ENCODE measurements around the gene TRIM54.

Gene TRIM54

GRCh38 chr2:27353762-27354596 is 71.8 kb downstream of the TRIM54 start:
- Histone ChIP-seq H3K27ac (ENCODE audit: insufficient read depth, low read depth, low read length, poor library complexity, severe bottlenecking) (no peak overlapping the region), H3K9me3 (ENCODE audit: control insufficient read depth, low read length) (no peaks in the 10 kb centered on the region), H3K36me3 (ENCODE audit: control insufficient read depth, insufficient read depth, low read length) (peaks cover 6% of the 10 kb centered on the region), H3K4me3 (ENCODE audit: insufficient read depth, low read depth, low read length) (no peak overlapping the region), H3K4me1 (ENCODE audit: control insufficient read depth, insufficient read depth, low read length) (peaks cover 4% of the 10 kb centered on the region), H3K27me3 (ENCODE audit: control insufficient read depth, insufficient read depth, low read length, poor library complexity, severe bottlenecking) (no peaks in the 10 kb centered on the region)
- WGBS, 2 experiments: 92 to 94% methylated on average over 7 of the region's 7 CpGs

- no peaks in the 10 kb centered on the region for H3K27me3 ChIP-seq (ENCODE audit: control insufficient read depth, insufficient read depth, low read length, poor library complexity, severe bottlenecking)
- no peak overlapping the region for H3K4me3 ChIP-seq (ENCODE audit: insufficient read depth, low read depth, low read length)
- H3K27ac ChIP-seq (ENCODE audit: insufficient read depth, low read depth, low read length, poor library complexity, severe bottlenecking): no peak overlapping the region
- H3K36me3 ChIP-seq (ENCODE audit: control insufficient read depth, insufficient read depth, low read length): peaks cover 6% of the 10 kb centered on the region
- peaks cover 4% of the 10 kb centered on the region for H3K4me1 ChIP-seq (ENCODE audit: control insufficient read depth, insufficient read depth, low read length)
- 95 to 97% methylated on average over 7 of the region's 7 CpGs for WGBS, 2 experiments
- no peaks in the 10 kb centered on the region for H3K9me3 ChIP-seq (ENCODE audit: control insufficient read depth, low read length)
These were observed 72.3 kb downstream of the TRIM54 start for GRCh38 chr2:27354597-27354927.

- WGBS, 2 experiments: 0% methylated on average over 12 of the region's 12 CpGs
- Histone ChIP-seq H3K9me3 (ENCODE audit: control insufficient read depth, low read length) (no peaks in the 10 kb centered on the region), H3K27me3 (ENCODE audit: control insufficient read depth, insufficient read depth, low read length, poor library complexity, severe bottlenecking) (no peaks in the 10 kb centered on the region), H3K27ac (ENCODE audit: insufficient read depth, low read depth, low read length, poor library complexity, severe bottlenecking) (peak overlapping the region; percentile 91), H3K4me1 (ENCODE audit: control insufficient read depth, insufficient read depth, low read length) (peaks cover 4% of the 10 kb centered on the region), H3K36me3 (ENCODE audit: control insufficient read depth, insufficient read depth, low read length) (peaks cover 6% of the 10 kb centered on the region), H3K4me3 (ENCODE audit: insufficient read depth, low read depth, low read length) (peak overlapping the region; percentile 99)
These were observed 73.8 kb downstream of the TRIM54 start for GRCh38 chr2:27356056-27356381.

GRCh38 chr2:27356382-27357181 is 74.4 kb downstream of the TRIM54 start, which contains the start of gene GTF3C2:
Gene GTF3C2 (minus strand): TSS chr2:27356764. CDS start chr2:27343554, 13,210 bp downstream.
- peaks cover 4% of the 10 kb centered on the region for H3K4me1 ChIP-seq (ENCODE audit: control insufficient read depth, insufficient read depth, low read length)
- no peaks in the 10 kb centered on the region for H3K9me3 ChIP-seq (ENCODE audit: control insufficient read depth, low read length)
- 0% methylated on average over 67 of the region's 67 CpGs for WGBS, 2 experiments
- H3K27me3 ChIP-seq (ENCODE audit: control insufficient read depth, insufficient read depth, low read length, poor library complexity, severe bottlenecking): no peaks in the 10 kb centered on the region
- peak within 1 kb of the TSS; percentile 91 for H3K27ac ChIP-seq (ENCODE audit: insufficient read depth, low read depth, low read length, poor library complexity, severe bottlenecking)
- peak within 1 kb of the TSS; percentile 99 for H3K4me3 ChIP-seq (ENCODE audit: insufficient read depth, low read depth, low read length)
- peaks cover 6% of the 10 kb centered on the region for H3K36me3 ChIP-seq (ENCODE audit: control insufficient read depth, insufficient read depth, low read length)
